Esophagus squamous epithelium (tissue), 5 donors: ENCODE results near the gene ETV2. TPM values are rescaled to one million over a fixed set of nuclear protein-coding genes. Genes with fewer than 3 reads are reported as not detected.

Experiments used
- DNase-seq: peaks from one replicate; lab custom pipeline; 2025; lab: John Stamatoyannopoulos, UW
- H3K27ac ChIP-seq, 4 donors: fragments of 200-600 bp; sonication (generic); one replicate each; pipeline ENCODE4 v1.5.1; 2016 to 2019; ENCODE audit warnings: mild to moderate bottlenecking in 1 of 4
- H3K27me3 ChIP-seq, 4 donors: fragments of 200-600 bp; sonication (generic); 1 replicate in 3 of 4; 2 replicates in 1 of 4; pipeline versions ENCODE4 v1.5.1 to v1.6.0; 2017 to 2021; ENCODE audit warnings: antibody characterized with exemption in 1 of 4
- H3K36me3 ChIP-seq, 3 donors: fragments of 200-600 bp; sonication (generic); one replicate each; pipeline ENCODE4 v1.5.1; 2016 to 2019
- H3K4me1 ChIP-seq, 3 donors: fragments of 200-600 bp; sonication (generic); one replicate each; pipeline ENCODE4 v1.5.1; 2017 to 2019
- H3K4me3 ChIP-seq, 4 donors: fragments of 200-600 bp; sonication (generic); 1 replicate in 3 of 4; 2 replicates in 1 of 4; pipeline ENCODE4 v1.5.1; 2016 to 2019; ENCODE audit warnings: mild to moderate bottlenecking in 2 of 4, moderate library complexity in 1 of 4
- H3K9me3 ChIP-seq, 3 donors: fragments of 200-600 bp; sonication (generic); one replicate each; pipeline ENCODE4 v1.5.1; 2016 to 2019
- CTCF ChIP-seq, 6 experiments: fragments of 450-650 bp in 4 of 6; fragments of 200-600 bp in 2 of 6; sonication (generic) in 2 of 6; IDR thresholded peaks; one replicate each; pipeline ENCODE4 v1.5.1; 2016 to 2019; ENCODE audit warnings: antibody characterized with exemption in 6 of 6, mild to moderate bottlenecking in 4 of 6, moderate library complexity in 4 of 6
- POLR2A ChIP-seq, 4 donors: fragments of 450-650 bp; IDR thresholded peaks; one replicate each; pipeline ENCODE4 v1.6.1; 2017; ENCODE audit warnings: antibody characterized with exemption in 4 of 4, mild to moderate bottlenecking in 4 of 4, moderate library complexity in 3 of 4
- WGBS, 2 donors: methylation state at CpG; one replicate each; pipeline ENCODE4 v1.1.5; 2018; 5-methylcytosine and 5-hydroxymethylcytosine counted together
- intact Hi-C: fragments of 100-400 bp; cut with DNase I; formaldehyde crosslinking; loops from one replicate; pipeline ENCODE4 v1.15.0; 2022
- total RNA-seq, 4 donors: library from RNA; depleted of rRNA; stranded (reverse); fragments of >200 nt; gene quantifications; one replicate each; pipeline ENCODE4 v1.1.0, GENCODE V29; 2016
- donor health status: DM: yes; HTN: yes; CAD: no.

Gene ETV2
- total RNA-seq, 4 donors from 2014 or later, result 0.31 to 0.44 TPM; not detected in 2

DNA sequence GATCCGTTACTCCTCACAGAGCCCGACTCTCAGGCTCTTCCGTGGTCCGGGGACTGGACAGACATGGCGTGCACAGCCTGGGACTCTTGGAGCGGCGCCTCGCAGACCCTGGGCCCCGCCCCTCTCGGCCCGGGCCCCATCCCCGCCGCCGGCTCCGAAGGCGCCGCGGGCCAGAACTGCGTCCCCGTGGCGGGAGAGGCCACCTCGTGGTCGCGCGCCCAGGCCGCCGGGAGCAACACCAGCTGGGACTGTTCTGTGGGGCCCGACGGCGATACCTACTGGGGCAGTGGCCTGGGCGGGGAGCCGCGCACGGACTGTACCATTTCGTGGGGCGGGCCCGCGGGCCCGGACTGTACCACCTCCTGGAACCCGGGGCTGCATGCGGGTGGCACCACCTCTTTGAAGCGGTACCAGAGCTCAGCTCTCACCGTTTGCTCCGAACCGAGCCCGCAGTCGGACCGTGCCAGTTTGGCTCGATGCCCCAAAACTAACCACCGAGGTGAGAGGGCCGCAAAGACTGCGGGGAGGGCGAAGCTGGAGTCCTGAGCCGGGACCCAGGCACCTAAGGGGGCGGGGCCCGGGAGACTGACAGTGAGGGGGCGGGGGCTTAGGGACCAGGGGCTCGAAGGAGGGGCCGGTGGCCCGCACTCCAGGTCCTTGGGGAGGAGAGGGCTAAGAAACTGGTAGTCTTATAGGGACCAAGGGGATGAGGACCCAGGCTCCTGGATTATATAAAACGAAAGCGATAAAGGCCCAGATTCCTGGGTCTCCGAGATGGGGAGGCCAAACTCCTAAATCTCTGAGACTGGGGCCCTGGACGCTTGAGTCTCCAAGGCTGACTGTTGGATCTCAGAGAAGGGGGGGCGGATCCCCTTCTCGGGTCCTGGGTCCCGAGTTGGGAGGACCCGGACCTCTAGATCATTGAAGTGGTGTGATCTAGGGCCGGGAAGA is 2.0 kb downstream of the ETV2 start:
- Histone ChIP-seq H3K4me1 (peaks cover 16 to 49% (median 18%) of the 10 kb centered on the region in 3 donors), H3K27me3 (no peaks in the 10 kb centered on the region), H3K27ac (peak overlapping the region; percentile 85 to 97 (median 96)), H3K9me3 (no peaks in the 10 kb centered on the region), H3K4me3 (peak overlapping the region; percentile 45 to 85 (median 70)), H3K36me3 (peaks cover 0 to under 1% (median 0%) of the 10 kb centered on the region in 3 donors)
- TF ChIP-seq POLR2A (IDR thresholded peaks at IDR 0.05) (peak in 2 of 4 donors; percentile 68 to 86), CTCF (IDR thresholded peaks at IDR 0.05) (peak in 1 of 6 experiments; percentile 14)
- intact Hi-C loops, result no loop called here
- WGBS, 2 donors, result 0 to 1% methylated on average over 17 to 24 of the region's 69 CpGs
- DNase-seq, result peak; percentile 42

DNA sequence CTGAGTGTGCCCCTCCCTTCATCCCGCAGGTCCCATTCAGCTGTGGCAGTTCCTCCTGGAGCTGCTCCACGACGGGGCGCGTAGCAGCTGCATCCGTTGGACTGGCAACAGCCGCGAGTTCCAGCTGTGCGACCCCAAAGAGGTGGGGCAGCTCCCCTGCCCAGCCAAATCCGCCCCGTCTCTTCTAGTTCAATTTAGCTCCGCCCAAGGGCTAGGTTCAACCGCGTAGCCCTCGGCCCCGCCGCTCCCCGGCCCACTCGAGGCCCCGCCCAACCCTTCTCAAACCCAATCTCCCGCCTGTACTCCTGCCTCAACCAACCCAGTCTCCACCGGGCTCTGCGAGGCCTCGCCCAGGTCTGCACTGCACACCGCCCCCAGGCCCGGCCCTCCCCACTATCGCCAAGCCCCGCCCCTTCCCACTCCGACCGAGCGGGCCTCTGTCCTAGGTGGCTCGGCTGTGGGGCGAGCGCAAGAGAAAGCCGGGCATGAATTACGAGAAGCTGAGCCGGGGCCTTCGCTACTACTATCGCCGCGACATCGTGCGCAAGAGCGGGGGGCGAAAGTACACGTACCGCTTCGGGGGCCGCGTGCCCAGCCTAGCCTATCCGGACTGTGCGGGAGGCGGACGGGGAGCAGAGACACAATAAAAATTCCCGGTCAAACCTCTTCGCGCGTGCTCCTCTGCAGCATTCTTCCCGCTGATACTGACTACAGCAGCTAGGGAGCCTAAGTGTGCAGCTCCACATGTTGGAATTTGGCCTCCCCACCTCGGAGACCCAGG is 2.9 kb downstream of the ETV2 start:
- Histone ChIP-seq H3K9me3 (no peaks in the 10 kb centered on the region), H3K4me3 (peak overlapping the region; percentile 45 to 85 (median 70)), H3K27me3 (no peaks in the 10 kb centered on the region), H3K36me3 (no peaks in the 10 kb centered on the region), H3K4me1 (peaks cover 18 to 58% (median 23%) of the 10 kb centered on the region in 3 donors), H3K27ac (peak overlapping the region; percentile 85 to 97 (median 96))
- WGBS, 2 donors, result 1% methylated on average over 23 to 27 of the region's 60 CpGs
- peak; percentile 82 for DNase-seq
- intact Hi-C loops, result no loop called here
- TF ChIP-seq POLR2A (IDR thresholded peaks at IDR 0.05) (peak in 2 of 4 donors; percentile 23 to 76), CTCF (IDR thresholded peaks at IDR 0.05) (no peak)

DNA sequence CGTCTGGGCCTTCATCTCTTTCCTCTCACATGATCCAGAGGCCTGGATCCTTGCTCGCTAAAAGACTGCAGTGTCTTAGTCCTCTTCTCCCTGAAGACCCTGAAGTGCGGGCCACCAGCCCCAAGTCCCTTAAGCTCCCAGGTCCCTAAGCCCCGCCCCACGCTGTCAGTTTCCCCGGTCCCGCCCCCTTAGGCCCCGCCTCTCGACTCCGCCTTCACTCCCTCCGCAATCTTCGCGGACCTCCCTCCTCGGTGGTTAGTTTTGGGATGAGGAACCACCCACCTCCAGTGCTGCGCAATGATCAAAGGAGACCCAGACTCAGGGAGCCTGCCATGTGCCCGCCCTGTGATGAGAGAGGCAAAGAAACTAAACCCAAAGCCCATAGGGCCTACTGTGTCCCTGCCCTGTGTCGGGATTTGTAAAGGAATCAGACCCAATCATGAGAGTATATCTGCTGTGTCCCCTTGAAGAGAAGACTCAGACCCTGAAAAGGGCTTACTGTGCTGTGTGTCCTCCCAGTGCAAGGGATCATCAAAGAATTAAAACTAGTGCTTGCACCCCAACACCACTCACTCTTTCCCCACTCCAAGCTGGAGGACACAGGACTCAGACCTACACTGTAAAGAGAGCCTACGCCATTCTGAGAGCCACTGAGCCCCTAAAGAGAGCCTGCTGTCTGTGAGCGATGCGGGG is 3.6 kb downstream of the ETV2 start:
- Histone ChIP-seq H3K27ac (peak overlapping the region; percentile 85 to 97 (median 96)), H3K27me3 (no peaks in the 10 kb centered on the region), H3K4me1 (peaks cover 18 to 66% (median 28%) of the 10 kb centered on the region in 3 donors), H3K4me3 (peak overlapping the region; percentile 45 to 85 (median 70)), H3K9me3 (no peaks in the 10 kb centered on the region), H3K36me3 (peaks cover 0 to 6% (median 0%) of the 10 kb centered on the region in 3 donors)
- intact Hi-C loops, result no loop called here
- WGBS, 2 donors, result 6 to 13% methylated on average over 2 to 6 of the region's 20 CpGs
- no peak for DNase-seq
- TF ChIP-seq CTCF (IDR thresholded peaks at IDR 0.05) (no peak), POLR2A (IDR thresholded peaks at IDR 0.05) (no peak)

DNA sequence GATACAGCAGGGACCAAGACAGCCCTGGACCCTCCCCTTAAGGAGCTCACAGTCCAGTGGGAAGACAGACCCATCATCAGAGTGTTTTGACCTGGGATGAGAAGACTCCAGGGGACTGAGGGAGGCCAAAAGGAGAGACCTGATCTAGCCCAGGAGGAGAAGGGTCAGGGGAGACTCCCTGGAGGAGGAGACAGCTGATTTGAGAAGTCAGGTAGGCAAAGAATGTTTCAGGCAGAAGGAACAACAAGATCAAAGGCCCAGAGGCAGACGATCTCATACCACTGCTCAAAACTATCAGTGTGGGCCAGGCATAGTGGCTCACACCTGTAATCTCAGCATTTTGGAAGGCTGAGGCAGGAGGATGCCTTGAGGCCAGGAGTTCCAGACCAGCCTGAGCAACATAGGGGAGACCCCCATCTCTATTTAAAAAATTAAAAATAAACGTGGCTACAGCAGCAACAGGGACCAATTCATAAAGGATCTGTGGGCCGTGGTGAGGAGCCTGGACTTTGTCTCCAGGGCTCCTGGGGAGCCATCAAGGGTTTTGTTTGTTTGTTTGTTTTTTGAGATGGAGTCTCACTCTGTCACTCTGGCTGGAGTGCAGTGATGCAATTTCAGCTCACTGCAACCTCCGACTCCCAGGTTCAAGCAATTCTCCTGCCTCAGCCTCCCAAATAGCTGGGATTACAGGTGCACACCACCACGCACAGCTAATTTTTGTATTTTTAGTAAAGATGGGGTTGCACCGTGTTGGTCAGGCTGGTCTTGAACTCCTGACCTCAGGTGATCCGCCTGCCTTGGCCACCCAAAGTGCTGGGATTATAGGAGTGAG is 4.4 kb downstream of the ETV2 start:
- intact Hi-C loops, result no loop called here
- H3K9me3 ChIP-seq, result no peaks in the 10 kb centered on the region
- H3K36me3 ChIP-seq, result peaks cover 0 to 13% (median 2%) of the 10 kb centered on the region in 3 donors
- H3K27me3 ChIP-seq, result no peaks in the 10 kb centered on the region
- DNase-seq, result no peak
- no peak for TF ChIP-seq POLR2A (IDR thresholded peaks at IDR 0.05)
- TF ChIP-seq CTCF (IDR thresholded peaks at IDR 0.05), result no peak
- 68 to 73% methylated on average over 5 to 6 of the region's 7 CpGs for WGBS, 2 donors
- H3K4me3 ChIP-seq, result no peak overlapping the region
- peaks cover 18 to 73% (median 28%) of the 10 kb centered on the region in 3 donors for H3K4me1 ChIP-seq
- H3K27ac ChIP-seq, result peak overlapping the region in 3 of 4 donors; percentile 85 to 97 (median 96)
